ENCODE data around the gene RNF208. TPM values are rescaled to one million over a fixed set of nuclear protein-coding genes. Genes with fewer than 3 reads are reported as not detected.

The RNF208 gene, protein sequence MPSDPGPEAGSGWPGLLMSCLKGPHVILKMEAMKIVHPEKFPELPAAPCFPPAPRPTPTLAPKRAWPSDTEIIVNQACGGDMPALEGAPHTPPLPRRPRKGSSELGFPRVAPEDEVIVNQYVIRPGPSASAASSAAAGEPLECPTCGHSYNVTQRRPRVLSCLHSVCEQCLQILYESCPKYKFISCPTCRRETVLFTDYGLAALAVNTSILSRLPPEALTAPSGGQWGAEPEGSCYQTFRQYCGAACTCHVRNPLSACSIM
- 12.1 and 15.7 TPM in 2 replicates for total RNA-seq (ENCODE audit: low replicate concordance)
- long read RNA-seq, partial matches to known transcripts: 0 of 1 reads
- long read RNA-seq, other reads (novel, unspliced or antisense): 0 of 1 reads

DNA sequence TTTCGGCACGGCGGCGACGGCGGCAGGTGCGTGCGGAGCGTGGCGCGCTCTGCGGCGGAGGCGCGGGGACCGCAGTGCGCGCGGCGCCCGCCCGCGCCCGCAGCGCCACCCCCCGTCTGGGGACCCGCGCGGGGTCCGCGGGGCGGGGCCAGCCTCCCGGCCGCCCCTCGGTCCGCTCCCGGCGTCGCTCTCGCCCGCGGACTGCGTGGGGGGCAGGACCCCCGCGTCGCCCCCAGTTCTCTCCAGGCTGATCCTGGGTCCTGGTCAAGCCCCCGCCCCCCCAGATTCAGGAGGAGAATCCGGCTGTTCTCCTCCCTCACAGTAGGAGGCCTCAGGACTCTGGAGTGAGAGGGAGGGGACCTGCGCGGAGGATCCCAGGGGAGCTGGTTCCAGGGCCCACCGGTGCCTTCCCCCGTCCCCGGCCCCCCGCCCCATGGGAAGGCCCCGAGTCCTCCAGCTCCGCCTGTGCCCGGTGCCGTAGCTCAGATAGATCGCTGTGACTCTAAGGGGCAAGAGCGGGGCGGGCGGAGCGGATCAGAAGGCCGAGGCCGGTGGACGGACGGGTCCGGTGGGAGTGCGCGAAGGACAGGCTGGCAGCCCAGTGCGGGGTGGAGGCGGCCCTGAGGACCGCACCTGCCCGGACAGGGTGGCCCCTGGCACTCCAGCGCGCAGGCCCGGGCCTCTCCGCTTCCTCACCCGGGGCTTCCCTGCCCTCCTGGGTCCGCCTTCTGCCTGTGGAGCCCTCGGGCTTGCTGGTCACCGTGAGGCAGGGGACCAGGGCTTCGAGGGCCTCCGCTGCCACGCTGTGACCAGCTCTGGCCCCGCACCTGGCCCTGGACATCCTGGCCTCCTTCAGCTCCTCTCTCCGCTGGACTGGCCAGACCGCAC lies at the start of gene RNF208:
RNF208 (minus strand) TSS at position 51 of the 888 bp plus-strand sequence. CDS start 1,028 bp downstream, outside the sequence.
- no peak for DNase-seq (ENCODE audit: extremely low spot score, unreplicated experiment)
- TF ChIP-seq, protein P1, sequence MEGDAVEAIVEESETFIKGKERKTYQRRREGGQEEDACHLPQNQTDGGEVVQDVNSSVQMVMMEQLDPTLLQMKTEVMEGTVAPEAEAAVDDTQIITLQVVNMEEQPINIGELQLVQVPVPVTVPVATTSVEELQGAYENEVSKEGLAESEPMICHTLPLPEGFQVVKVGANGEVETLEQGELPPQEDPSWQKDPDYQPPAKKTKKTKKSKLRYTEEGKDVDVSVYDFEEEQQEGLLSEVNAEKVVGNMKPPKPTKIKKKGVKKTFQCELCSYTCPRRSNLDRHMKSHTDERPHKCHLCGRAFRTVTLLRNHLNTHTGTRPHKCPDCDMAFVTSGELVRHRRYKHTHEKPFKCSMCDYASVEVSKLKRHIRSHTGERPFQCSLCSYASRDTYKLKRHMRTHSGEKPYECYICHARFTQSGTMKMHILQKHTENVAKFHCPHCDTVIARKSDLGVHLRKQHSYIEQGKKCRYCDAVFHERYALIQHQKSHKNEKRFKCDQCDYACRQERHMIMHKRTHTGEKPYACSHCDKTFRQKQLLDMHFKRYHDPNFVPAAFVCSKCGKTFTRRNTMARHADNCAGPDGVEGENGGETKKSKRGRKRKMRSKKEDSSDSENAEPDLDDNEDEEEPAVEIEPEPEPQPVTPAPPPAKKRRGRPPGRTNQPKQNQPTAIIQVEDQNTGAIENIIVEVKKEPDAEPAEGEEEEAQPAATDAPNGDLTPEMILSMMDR (conservative IDR thresholded peaks at IDR 0.05): no peak
- Mint-ChIP-seq H3K36me3 (no peaks in the 10 kb centered on the region), H3K27ac (peak within 1 kb of the TSS; percentile 81), H3K9me3 (no peaks in the 10 kb centered on the region), H3K4me3 (peak within 1 kb of the TSS; percentile 86), H3K27me3 (peaks cover under 1% of the 10 kb centered on the region), H3K4me1 (ENCODE audit: unreplicated experiment) (peaks cover 1% of the 10 kb centered on the region)

DNA sequence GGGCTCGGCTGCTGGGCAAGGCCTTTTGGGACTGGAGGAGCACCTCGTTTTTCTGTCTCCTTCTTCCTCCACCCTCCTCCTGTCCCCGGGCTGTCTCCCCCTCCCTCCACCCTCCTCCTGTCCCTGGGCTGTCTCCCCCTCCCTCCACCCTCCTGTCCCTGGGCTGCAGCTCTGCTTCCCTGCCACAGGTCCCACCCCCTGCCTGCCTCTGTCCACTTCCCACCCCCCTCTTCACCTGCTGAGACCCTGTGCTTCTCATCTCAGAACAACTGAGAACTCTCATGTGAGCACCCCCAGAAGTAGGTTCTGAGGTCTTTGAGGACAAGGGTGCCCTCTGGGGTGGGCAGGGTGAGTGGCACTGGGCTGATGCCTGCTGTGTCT lies 49.6 kb upstream of the RNF208 start:
- no peaks in the 10 kb centered on the region for H3K9me3 Mint-ChIP-seq
- DNase-seq (ENCODE audit: extremely low spot score, unreplicated experiment): no peak
- H3K36me3 Mint-ChIP-seq: no peaks in the 10 kb centered on the region
- no peak overlapping the region for H3K27ac Mint-ChIP-seq
- no peak overlapping the region for H3K4me3 Mint-ChIP-seq
- TF ChIP-seq, protein P1 (conservative IDR thresholded peaks at IDR 0.05): no peak
- H3K27me3 Mint-ChIP-seq: no peaks in the 10 kb centered on the region
- H3K4me1 Mint-ChIP-seq (ENCODE audit: unreplicated experiment): peaks cover 13% of the 10 kb centered on the region

DNA sequence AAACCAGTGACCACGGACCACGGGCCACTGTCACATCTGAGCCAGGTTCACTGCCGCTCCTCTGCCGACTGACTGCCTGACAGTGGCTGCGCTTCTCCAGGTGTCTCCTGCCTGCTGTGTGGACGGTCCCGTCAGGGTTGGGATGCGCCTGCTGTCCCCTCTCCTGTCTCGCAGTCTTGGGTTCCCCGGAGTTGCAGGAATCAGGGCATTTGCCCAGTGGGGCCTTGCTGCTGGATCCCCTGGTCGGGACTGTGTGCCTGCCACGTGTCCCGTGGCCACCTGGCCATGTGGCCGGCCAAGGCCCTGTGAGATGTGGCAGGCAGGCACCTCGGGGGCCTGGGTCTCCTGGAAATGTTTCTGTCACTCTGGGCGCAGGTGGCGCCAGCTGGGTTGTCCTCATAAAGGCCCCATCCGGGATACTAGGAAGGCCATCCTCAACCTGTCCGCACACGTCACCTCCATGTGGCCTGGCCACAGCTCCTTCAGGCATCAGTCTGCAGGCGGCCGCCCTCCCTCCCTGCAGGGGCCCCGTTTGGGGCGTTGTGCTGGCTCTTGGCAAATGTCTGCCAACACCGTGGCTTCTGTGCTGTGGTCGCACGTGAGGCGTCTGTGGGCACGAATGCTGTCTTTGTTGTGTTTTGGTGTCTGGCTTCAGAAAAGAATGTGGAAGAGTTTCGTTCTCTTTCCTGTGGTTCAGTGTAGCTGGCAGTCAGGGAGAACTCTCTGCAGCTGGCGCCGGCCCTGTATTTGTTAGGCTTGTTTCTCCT lies 49.1 kb upstream of the RNF208 start:
- Mint-ChIP-seq H3K27ac (no peak overlapping the region), H3K27me3 (no peaks in the 10 kb centered on the region), H3K9me3 (no peaks in the 10 kb centered on the region), H3K36me3 (no peaks in the 10 kb centered on the region), H3K4me1 (ENCODE audit: unreplicated experiment) (peaks cover 12% of the 10 kb centered on the region), H3K4me3 (no peak overlapping the region)
- peak; percentile 68 for DNase-seq (ENCODE audit: extremely low spot score, unreplicated experiment)
- TF ChIP-seq, protein P1 (conservative IDR thresholded peaks at IDR 0.05): no peak

DNA sequence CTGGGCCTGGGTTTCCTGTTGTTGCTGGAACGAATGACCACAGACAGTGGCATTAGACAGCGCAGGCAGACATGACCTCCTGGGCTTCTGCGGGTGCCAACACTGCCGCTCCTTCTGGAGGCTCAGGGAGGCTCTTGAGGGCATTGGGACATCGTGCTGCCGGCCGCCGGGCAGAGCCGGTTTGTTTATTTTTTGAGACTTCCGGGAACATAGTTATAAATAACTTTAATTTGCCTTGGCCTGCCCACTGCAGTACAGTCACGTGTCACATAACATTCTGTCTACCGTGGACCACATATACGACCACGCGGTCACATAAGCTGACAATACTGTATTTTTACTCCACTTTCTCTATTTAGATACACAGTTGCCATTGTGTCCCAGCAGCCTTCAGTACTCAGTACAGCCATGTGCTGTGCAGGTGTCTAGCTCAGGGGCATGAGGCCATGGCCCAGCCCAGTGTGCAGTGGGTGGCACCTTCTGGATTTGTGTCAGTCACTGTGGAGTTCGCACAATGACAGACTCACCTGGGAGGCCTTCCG lies 47.3 kb upstream of the RNF208 start:
- no peaks in the 10 kb centered on the region for H3K9me3 Mint-ChIP-seq
- no peak overlapping the region for H3K27ac Mint-ChIP-seq
- H3K27me3 Mint-ChIP-seq: no peaks in the 10 kb centered on the region
- TF ChIP-seq, protein P1 (conservative IDR thresholded peaks at IDR 0.05): no peak
- no peaks in the 10 kb centered on the region for H3K36me3 Mint-ChIP-seq
- H3K4me3 Mint-ChIP-seq: no peak overlapping the region
- H3K4me1 Mint-ChIP-seq (ENCODE audit: unreplicated experiment): no peaks in the 10 kb centered on the region
- DNase-seq (ENCODE audit: extremely low spot score, unreplicated experiment): no peak

DNA sequence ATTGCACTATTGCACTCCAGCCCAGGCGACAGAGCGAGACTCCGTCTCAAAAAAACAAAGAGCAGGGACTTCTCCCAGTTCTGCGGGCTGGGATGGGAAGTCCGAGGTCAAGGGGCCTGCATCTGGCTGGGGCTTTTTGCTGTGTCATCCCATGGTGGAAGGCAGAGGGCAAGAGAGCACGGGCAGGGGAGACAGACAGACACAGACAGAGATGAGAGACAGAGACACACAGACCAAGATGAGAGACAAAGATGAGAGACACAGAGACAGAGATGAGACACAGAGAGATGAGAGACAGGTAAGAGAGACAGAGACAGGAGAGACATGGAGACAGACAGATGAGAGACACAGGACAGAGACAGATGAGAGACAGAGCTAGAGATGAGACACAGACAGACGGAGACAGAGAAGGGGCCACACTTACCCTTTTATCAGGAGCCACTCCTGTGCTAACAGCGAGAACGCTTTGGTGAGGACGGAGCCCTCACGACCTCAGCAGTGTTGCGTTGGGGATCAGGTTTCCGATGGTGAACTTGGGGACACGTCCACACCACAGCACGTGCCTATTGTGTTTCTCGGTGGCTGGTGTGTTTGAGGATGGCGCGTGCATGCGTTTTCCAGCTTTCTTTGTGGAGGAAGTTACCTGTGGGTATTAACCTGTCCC lies 46.6 kb upstream of the RNF208 start:
- TF ChIP-seq, protein P1 (conservative IDR thresholded peaks at IDR 0.05): no peak
- Mint-ChIP-seq H3K4me1 (ENCODE audit: unreplicated experiment) (no peaks in the 10 kb centered on the region), H3K27ac (peak overlapping the region; percentile 25), H3K36me3 (no peaks in the 10 kb centered on the region), H3K9me3 (no peaks in the 10 kb centered on the region), H3K27me3 (no peaks in the 10 kb centered on the region), H3K4me3 (no peak overlapping the region)
- DNase-seq (ENCODE audit: extremely low spot score, unreplicated experiment): no peak

Measured in type B pancreatic cell (in vitro differentiated cells).